ENCODE data around the gene CD19.

DNA sequence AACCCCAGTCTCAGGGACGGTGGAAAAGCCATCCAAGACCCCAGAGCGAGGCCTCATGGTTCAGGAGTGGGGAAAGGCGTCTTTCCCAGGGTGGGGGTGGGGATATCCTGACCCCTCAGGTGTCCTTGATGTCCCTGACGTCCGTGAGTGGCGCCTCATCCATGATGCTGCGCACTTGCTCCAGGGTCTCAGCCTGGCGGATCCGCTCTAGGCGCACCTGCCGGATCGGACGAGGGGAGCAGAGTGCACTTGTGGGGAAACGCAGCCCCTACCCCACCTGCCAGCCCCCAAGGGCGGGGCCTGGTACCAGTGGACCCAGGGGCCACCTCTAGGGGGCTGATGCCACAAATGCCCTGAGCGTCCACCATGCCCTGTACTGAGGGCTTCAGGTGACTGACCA, 26.9 kb upstream of the CD19 start:
- TF ChIP-seq, protein P1, sequence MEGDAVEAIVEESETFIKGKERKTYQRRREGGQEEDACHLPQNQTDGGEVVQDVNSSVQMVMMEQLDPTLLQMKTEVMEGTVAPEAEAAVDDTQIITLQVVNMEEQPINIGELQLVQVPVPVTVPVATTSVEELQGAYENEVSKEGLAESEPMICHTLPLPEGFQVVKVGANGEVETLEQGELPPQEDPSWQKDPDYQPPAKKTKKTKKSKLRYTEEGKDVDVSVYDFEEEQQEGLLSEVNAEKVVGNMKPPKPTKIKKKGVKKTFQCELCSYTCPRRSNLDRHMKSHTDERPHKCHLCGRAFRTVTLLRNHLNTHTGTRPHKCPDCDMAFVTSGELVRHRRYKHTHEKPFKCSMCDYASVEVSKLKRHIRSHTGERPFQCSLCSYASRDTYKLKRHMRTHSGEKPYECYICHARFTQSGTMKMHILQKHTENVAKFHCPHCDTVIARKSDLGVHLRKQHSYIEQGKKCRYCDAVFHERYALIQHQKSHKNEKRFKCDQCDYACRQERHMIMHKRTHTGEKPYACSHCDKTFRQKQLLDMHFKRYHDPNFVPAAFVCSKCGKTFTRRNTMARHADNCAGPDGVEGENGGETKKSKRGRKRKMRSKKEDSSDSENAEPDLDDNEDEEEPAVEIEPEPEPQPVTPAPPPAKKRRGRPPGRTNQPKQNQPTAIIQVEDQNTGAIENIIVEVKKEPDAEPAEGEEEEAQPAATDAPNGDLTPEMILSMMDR (conservative IDR thresholded peaks at IDR 0.05 in 1 of 2, IDR thresholded peaks at IDR 0.05 in 1 of 2; ENCODE audit: extremely low read depth in 1 of 2, insufficient read depth in 1 of 2, low read depth in 1 of 2, low read length in 2 of 2) = no peak
- TF ChIP-seq EZH2 (IDR thresholded peaks at IDR 0.05; ENCODE audit: borderline replicate concordance, low read length) = no peak
